Smooth muscle cell (in vitro differentiated cells): ENCODE measurements around the gene SPI1. TPM values are rescaled to one million over a fixed set of nuclear protein-coding genes. Genes with fewer than 3 reads are reported as not detected.

ENCODE experiments used
- DNase-seq: peaks from one replicate; lab custom pipeline; 2025; ENCODE audit not compliant: unreplicated experiment; lab: John Stamatoyannopoulos, UW
- H2AFZ ChIP-seq: fragments of 200-600 bp; sonication (generic); 2 replicates; pipeline ENCODE4 v1.6.0; 2016; ENCODE audit warnings: antibody characterized with exemption, low read depth, mild to moderate bottlenecking
- H3F3A ChIP-seq: fragments of 200-600 bp; sonication (generic); 2 replicates; pipeline ENCODE4 v1.6.0; 2017; ENCODE audit warnings: antibody characterized with exemption, low read depth
- H3K27ac ChIP-seq: fragments of 200-600 bp; sonication (generic); 2 replicates; pipeline ENCODE4 v1.5.1; 2016; ENCODE audit warnings: low read depth, mild to moderate bottlenecking
- H3K27me3 ChIP-seq: fragments of 200-600 bp; sonication (generic); 2 replicates; pipeline ENCODE4 v1.6.1; 2016; ENCODE audit warnings: low read depth, mild to moderate bottlenecking
- H3K36me3 ChIP-seq: fragments of 200-600 bp; sonication (generic); 2 replicates; pipeline ENCODE4 v1.5.1; 2016; ENCODE audit warnings: low read depth
- H3K4me1 ChIP-seq: fragments of 200-600 bp; sonication (generic); 2 replicates; pipeline ENCODE4 v1.5.1; 2016; ENCODE audit warnings: low read depth
- H3K4me2 ChIP-seq: fragments of 200-600 bp; sonication (generic); 2 replicates; pipeline ENCODE4 v1.6.0; 2016; ENCODE audit warnings: mild to moderate bottlenecking
- H3K4me3 ChIP-seq: fragments of 200-600 bp; sonication (generic); 2 replicates; pipeline ENCODE4 v1.5.1; 2016; ENCODE audit warnings: mild to moderate bottlenecking
- H3K79me2 ChIP-seq: fragments of 200-600 bp; sonication (generic); 2 replicates; pipeline ENCODE4 v1.6.0; 2016; ENCODE audit warnings: low read depth, mild to moderate bottlenecking
- H3K9ac ChIP-seq: fragments of 200-600 bp; sonication (generic); 2 replicates; pipeline ENCODE4 v1.6.0; 2016; ENCODE audit warnings: low read depth
- H3K9me3 ChIP-seq: fragments of 200-600 bp; sonication (generic); replicated peaks from 2 replicates; pipeline ENCODE4 v1.5.1; 2016; ENCODE audit warnings: low read depth
- H4K20me1 ChIP-seq: fragments of 200-600 bp; sonication (generic); 2 replicates; pipeline ENCODE4 v1.6.0; 2016; ENCODE audit warnings: low read depth
- CTCF ChIP-seq: fragments of 200-600 bp; sonication (generic); IDR thresholded peaks from 2 replicates; pipeline ENCODE4 v1.5.1; 2017; ENCODE audit warnings: borderline replicate concordance, mild to moderate bottlenecking, antibody characterized with exemption; ENCODE audit not compliant: insufficient read depth, poor library complexity, severe bottlenecking
- WGBS: methylation state at CpG from one replicate; pipeline ENCODE4 v1.1.7; 2016; ENCODE audit warnings: low lambda C conversion rate; 5-methylcytosine and 5-hydroxymethylcytosine counted together
- polyA plus RNA-seq: library from polyadenylated mRNA; unstranded; fragments of >200 nt; fragmentation: Nextera tagmentation; extraction: Ambion mirVana; gene quantifications from 2 replicates; pipeline ENCODE4 v1.2.1, GENCODE V29; 2016
- total RNA-seq: library from RNA; depleted of rRNA; stranded (reverse); fragments of >200 nt; gene quantifications from 2 replicates; pipeline ENCODE4 v1.2.3, GENCODE V29; 2014

SPI1 gene
- total and polyA plus RNA-seq, 2 experiments from 2014 or later = not detected

GRCh38 chr11:47355283-47356128, 22.8 kb downstream of the SPI1 start:
- H3K4me1 ChIP-seq = no peaks in the 10 kb centered on the region
- H3K27ac ChIP-seq = no peak overlapping the region
- peak overlapping the region; percentile 50 for H2AFZ ChIP-seq
- H3K4me3 ChIP-seq = peak overlapping the region; percentile 54
- TF ChIP-seq CTCF = peak; percentile 94
- H3K27me3 ChIP-seq = no peaks in the 10 kb centered on the region
- DNase-seq = peak; percentile 71
- H3K4me2 ChIP-seq = peak overlapping the region; percentile 92
- peaks cover 3% of the 10 kb centered on the region for H3F3A ChIP-seq
- no peaks in the 10 kb centered on the region for H4K20me1 ChIP-seq
- H3K36me3 ChIP-seq = no peaks in the 10 kb centered on the region
- WGBS = 35% methylated on average over 30 of the region's 47 CpGs
- H3K9me3 ChIP-seq = no peaks in the 10 kb centered on the region
- peak overlapping the region; percentile 53 for H3K9ac ChIP-seq
- no peaks in the 10 kb centered on the region for H3K79me2 ChIP-seq

GRCh38 chr11:47354913-47355282, 23.4 kb downstream of the SPI1 start:
- Histone ChIP-seq H3K79me2 (no peaks in the 10 kb centered on the region), H3K9ac (peak overlapping the region; percentile 53), H3K27me3 (no peaks in the 10 kb centered on the region), H3K4me2 (peak overlapping the region; percentile 92), H3K4me3 (peak overlapping the region; percentile 54), H4K20me1 (no peaks in the 10 kb centered on the region), H3K4me1 (no peaks in the 10 kb centered on the region), H3K36me3 (no peaks in the 10 kb centered on the region), H3K9me3 (no peaks in the 10 kb centered on the region), H3K27ac (no peak overlapping the region), H2AFZ (peak overlapping the region; percentile 50), H3F3A (peaks cover 3% of the 10 kb centered on the region)
- no peak for TF ChIP-seq CTCF
- WGBS = 0% methylated on average over 10 of the region's 32 CpGs
- no peak for DNase-seq

GRCh38 chr11:47353978-47354774, 24.2 kb downstream of the SPI1 start:
- no peak for TF ChIP-seq CTCF
- Histone ChIP-seq H3K9ac (no peak overlapping the region), H3K4me1 (no peaks in the 10 kb centered on the region), H3F3A (peaks cover 3% of the 10 kb centered on the region), H4K20me1 (no peaks in the 10 kb centered on the region), H3K4me2 (peak overlapping the region; percentile 92), H3K36me3 (no peaks in the 10 kb centered on the region), H3K4me3 (peak overlapping the region; percentile 54), H3K27me3 (no peaks in the 10 kb centered on the region), H2AFZ (peak overlapping the region; percentile 50), H3K9me3 (no peaks in the 10 kb centered on the region), H3K27ac (no peak overlapping the region), H3K79me2 (no peaks in the 10 kb centered on the region)
- 94% methylated on average over 15 of the region's 15 CpGs for WGBS
- no peak for DNase-seq
